ENCODE data around the gene PTPN4. TPM values are rescaled to one million over a fixed set of nuclear protein-coding genes. Genes with fewer than 3 reads are reported as not detected.

Gene PTPN4
- total and polyA plus RNA-seq, 10 of the 15 experiments (the other 5 are each of a cell fraction or from before 2014, with no cell fraction given): 5.0 to 29.7 (median 23.7) TPM

DNA sequence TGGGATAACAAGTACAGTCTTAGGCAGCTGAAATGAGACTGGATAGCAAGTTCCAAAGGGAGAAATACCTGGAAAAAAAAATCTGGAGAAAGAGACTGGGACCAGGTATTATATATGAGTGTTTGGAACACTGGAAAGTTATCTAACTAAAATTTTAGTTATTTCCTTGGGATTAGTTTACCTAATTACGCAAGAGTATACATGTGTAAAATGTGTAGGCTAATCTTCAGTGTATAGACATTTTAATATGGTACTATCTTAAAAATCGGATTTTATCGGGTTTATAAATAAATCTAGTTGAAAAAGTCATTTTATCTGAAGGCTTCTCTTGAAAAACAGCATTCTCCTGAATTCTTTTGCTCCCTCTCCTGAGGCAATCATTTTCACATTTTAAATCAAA is 257.1 kb downstream of the PTPN4 start:
- in situ Hi-C loops (cut with MboI): no loop called here
- DNase-seq (ENCODE audit: low read depth, low spot score) (no peak), FAIRE-seq (peak; percentile 35), ATAC-seq (no peak)
- Histone ChIP-seq H3K4me3 (no peak overlapping the region), H3K4me1 (ENCODE audit: control insufficient read depth, insufficient read depth, low read length) (peaks cover 5% of the 10 kb centered on the region; the same call in 1 of the 2 replicates), H3K9me3 (replicated peaks; ENCODE audit: control insufficient read depth, insufficient read depth, low read length) (no peaks in the 10 kb centered on the region; the same call in 2 of the 3 replicates), H2AFZ (ENCODE audit: control insufficient read depth, low read depth, low read length) (no peak overlapping the region), H3K27ac (ENCODE audit: control insufficient read depth, insufficient read depth) (no peak overlapping the region), H3K27me3 (replicated peaks in 1 of 2; ENCODE audit: control insufficient read depth in 2 of 2, insufficient read depth in 2 of 2, low read length in 1 of 2) (no peaks in the 10 kb centered on the region), H3K36me3 (ENCODE audit: control insufficient read depth in 2 of 2, insufficient read depth in 2 of 2, low read length in 1 of 2) (no peaks in the 10 kb centered on the region; a peak in 2 of 4 replicates), H3K79me2 (ENCODE audit: control insufficient read depth, insufficient read depth, low read length) (peaks cover 7% of the 10 kb centered on the region), H4K20me1 (ENCODE audit: control insufficient read depth, insufficient read depth) (no peaks in the 10 kb centered on the region), H3K9ac (ENCODE audit: control insufficient read depth, insufficient read depth, low read length) (no peak overlapping the region), H3K4me2 (ENCODE audit: control insufficient read depth, insufficient read depth) (no peak overlapping the region)
- intact Hi-C loops (cut with micrococcal nuclease; ENCODE audit: unreplicated experiment): loop anchor here (10.0 kb wide), 1 partner anchor 152 kb away; no protein-coding TSS in a partner anchor
- TF ChIP-seq CBX3 (IDR thresholded peaks at IDR 0.05; ENCODE audit: borderline replicate concordance, low read depth): no peak
- TF ChIP-seq ZZZ3 (IDR thresholded peaks at IDR 0.05; ENCODE audit: control insufficient read depth, insufficient read length, low read depth): no peak
- TF ChIP-seq, protein P1, sequence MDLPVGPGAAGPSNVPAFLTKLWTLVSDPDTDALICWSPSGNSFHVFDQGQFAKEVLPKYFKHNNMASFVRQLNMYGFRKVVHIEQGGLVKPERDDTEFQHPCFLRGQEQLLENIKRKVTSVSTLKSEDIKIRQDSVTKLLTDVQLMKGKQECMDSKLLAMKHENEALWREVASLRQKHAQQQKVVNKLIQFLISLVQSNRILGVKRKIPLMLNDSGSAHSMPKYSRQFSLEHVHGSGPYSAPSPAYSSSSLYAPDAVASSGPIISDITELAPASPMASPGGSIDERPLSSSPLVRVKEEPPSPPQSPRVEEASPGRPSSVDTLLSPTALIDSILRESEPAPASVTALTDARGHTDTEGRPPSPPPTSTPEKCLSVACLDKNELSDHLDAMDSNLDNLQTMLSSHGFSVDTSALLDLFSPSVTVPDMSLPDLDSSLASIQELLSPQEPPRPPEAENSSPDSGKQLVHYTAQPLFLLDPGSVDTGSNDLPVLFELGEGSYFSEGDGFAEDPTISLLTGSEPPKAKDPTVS (IDR thresholded peaks at IDR 0.05; ENCODE audit: low read depth, low read length): no peak
- TF ChIP-seq, protein P2, sequence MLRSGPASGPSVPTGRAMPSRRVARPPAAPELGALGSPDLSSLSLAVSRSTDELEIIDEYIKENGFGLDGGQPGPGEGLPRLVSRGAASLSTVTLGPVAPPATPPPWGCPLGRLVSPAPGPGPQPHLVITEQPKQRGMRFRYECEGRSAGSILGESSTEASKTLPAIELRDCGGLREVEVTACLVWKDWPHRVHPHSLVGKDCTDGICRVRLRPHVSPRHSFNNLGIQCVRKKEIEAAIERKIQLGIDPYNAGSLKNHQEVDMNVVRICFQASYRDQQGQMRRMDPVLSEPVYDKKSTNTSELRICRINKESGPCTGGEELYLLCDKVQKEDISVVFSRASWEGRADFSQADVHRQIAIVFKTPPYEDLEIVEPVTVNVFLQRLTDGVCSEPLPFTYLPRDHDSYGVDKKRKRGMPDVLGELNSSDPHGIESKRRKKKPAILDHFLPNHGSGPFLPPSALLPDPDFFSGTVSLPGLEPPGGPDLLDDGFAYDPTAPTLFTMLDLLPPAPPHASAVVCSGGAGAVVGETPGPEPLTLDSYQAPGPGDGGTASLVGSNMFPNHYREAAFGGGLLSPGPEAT (IDR thresholded peaks at IDR 0.05; ENCODE audit: low read depth): no peak
- TF ChIP-seq DPF2 (IDR thresholded peaks at IDR 0.05): no peak
- TF ChIP-seq TAF1 (IDR thresholded peaks at IDR 0.05; ENCODE audit: borderline replicate concordance, low read depth, low read length): no peak
- no peak for TF ChIP-seq CBX5 (IDR thresholded peaks at IDR 0.05; ENCODE audit: low read depth)
- no peak for TF ChIP-seq POU2F2 (IDR thresholded peaks at IDR 0.05; ENCODE audit: borderline replicate concordance, low read depth, low read length)
- TF ChIP-seq NRF1 (conservative IDR thresholded peaks at IDR 0.05; ENCODE audit: low read depth, low read length): no peak
- TF ChIP-seq LARP7 (IDR thresholded peaks at IDR 0.05): no peak
- TF ChIP-seq EGR1 (IDR thresholded peaks at IDR 0.05; ENCODE audit: borderline replicate concordance in 1 of 2, low read depth in 2 of 2, low read length in 2 of 2): no peak
- ChIA-PET RAD21 (ENCODE audit: unreplicated experiment) (no interaction called here), CTCF (interaction anchor here (0.9 to 1.7 kb wide), 2 partner anchors 10 to 158 kb away, joined by 3 read pairs; no protein-coding TSS in a partner anchor), POLR2A (interaction anchor here (0.5 to 0.6 kb wide), 2 partner anchors 122 to 1362 kb away, joined by 4 to 6 read pairs; no protein-coding TSS in a partner anchor), SMC1A (ENCODE audit: uncharacterized antibody, unreplicated experiment) (no interaction called here)
- WGBS (ENCODE audit: insufficient coverage, insufficient replicate concordance, low lambda C conversion rate, missing lambda C conversion rate): 70% methylated on average over 3 of the region's 3 CpGs
- BruUV-seq (replicated peaks): no TSS peak

All from GM12878 (cell line).